HEK293 (cell line): ENCODE data around the gene MDFIC2.

ENCODE experiments used
- CTCF ChIA-PET: fragments of 350-600 bp; formaldehyde crosslinking; extraction: SDS; loops from one replicate; lab custom pipeline; 2021; ENCODE audit warnings: antibody characterized with exemption; lab: Yijun Ruan, JAX
- POLR2A ChIA-PET: fragments of 300-600 bp; formaldehyde crosslinking; extraction: SDS; loops from one replicate; lab custom pipeline; 2020; ENCODE audit warnings: antibody characterized with exemption, inconsistent platforms; lab: Yijun Ruan, JAX
- H3K27ac ChIP-seq: fragments of 200-500 bp; sonication (Bioruptor generic); 2 replicates; pipeline ENCODE4 v1.5.1; 2014; ENCODE audit warnings: low read depth, low read length, control low read depth, inconsistent platforms; ENCODE audit errors: extremely low read depth
- H3K36me3 ChIP-seq, 2 experiments: fragments of 200-500 bp in 1 of 2; sonication (Bioruptor generic) in 1 of 2; 1 replicate in 1 of 2; 2 replicates in 1 of 2; pipeline ENCODE4 v1.5.1; 2014 to 2017; ENCODE audit warnings: inconsistent platforms in 2 of 2, low read length in 2 of 2; ENCODE audit not compliant: control insufficient read depth in 2 of 2, insufficient read depth in 1 of 2
- H3K4me1 ChIP-seq: fragments of 200-500 bp; sonication (Bioruptor generic); 2 replicates; pipeline ENCODE4 v1.5.1; 2014; ENCODE audit warnings: mild to moderate bottlenecking, low read length, inconsistent platforms; ENCODE audit not compliant: control insufficient read depth, insufficient read depth
- H3K4me3 ChIP-seq: 2 replicates; pipeline ENCODE4 v1.5.1; 2011; ENCODE audit warnings: low read depth, mild to moderate bottlenecking, control low read depth, low read length, moderate library complexity
- H3K9me3 ChIP-seq: fragments of 200-500 bp; sonication (Bioruptor generic); 2 replicates; pipeline ENCODE4 v1.5.1; 2014; ENCODE audit warnings: low read depth, low read length, inconsistent platforms; ENCODE audit not compliant: control insufficient read depth, insufficient read depth
- FEZF1 ChIP-seq: fragments of 450-650 bp; formaldehyde crosslinking; IDR thresholded peaks from 2 replicates; pipeline ENCODE4 v1.5.1; 2016; ENCODE audit warnings: missing biosample characterization, missing genetic modification characterization
- HOXA7 ChIP-seq: sonication (generic); formaldehyde crosslinking; IDR thresholded peaks from 2 replicates; pipeline ENCODE4 v1.8.1; 2022; ENCODE audit warnings: missing genetic modification reagents, borderline replicate concordance
- HOXC10 ChIP-seq: sonication (generic); formaldehyde crosslinking; IDR thresholded peaks from 2 replicates; pipeline ENCODE4 v1.8.1; 2023; ENCODE audit warnings: mild to moderate bottlenecking, missing genetic modification reagents
- MYNN ChIP-seq: fragments of 450-650 bp; formaldehyde crosslinking; IDR thresholded peaks from 2 replicates; pipeline ENCODE4 v1.5.1; 2016; ENCODE audit warnings: missing biosample characterization, missing genetic modification characterization, borderline replicate concordance
- MZF1 ChIP-seq: fragments of 450-650 bp; formaldehyde crosslinking; IDR thresholded peaks from 2 replicates; pipeline ENCODE4 v1.5.1; 2017; ENCODE audit warnings: missing biosample characterization, missing genetic modification characterization, borderline replicate concordance
- PRDM4 ChIP-seq: fragments of 450-650 bp; formaldehyde crosslinking; IDR thresholded peaks from 2 replicates; pipeline ENCODE4 v1.5.1; 2017; ENCODE audit warnings: missing biosample characterization, missing genetic modification characterization
- REPIN1 ChIP-seq: fragments of 450-650 bp; formaldehyde crosslinking; IDR thresholded peaks from 2 replicates; pipeline ENCODE4 v1.5.1; 2017; ENCODE audit warnings: missing biosample characterization, missing genetic modification characterization, low read depth
- ZBTB20 ChIP-seq: fragments of 450-650 bp; formaldehyde crosslinking; IDR thresholded peaks from 2 replicates; pipeline ENCODE4 v1.5.1; 2016; ENCODE audit warnings: missing biosample characterization, missing genetic modification characterization
- ZNF10 ChIP-seq: fragments of 450-650 bp; formaldehyde crosslinking; IDR thresholded peaks from 2 replicates; pipeline ENCODE4 v1.5.1; 2017; ENCODE audit warnings: missing biosample characterization, missing genetic modification characterization
- ZNF140 ChIP-seq: fragments of 450-650 bp; formaldehyde crosslinking; IDR thresholded peaks from 2 replicates; pipeline ENCODE4 v1.5.1; 2016; ENCODE audit warnings: missing biosample characterization, missing genetic modification characterization
- ZNF146 ChIP-seq: fragments of 450-650 bp; formaldehyde crosslinking; IDR thresholded peaks from 2 replicates; pipeline ENCODE4 v1.5.1; 2016; ENCODE audit warnings: missing biosample characterization, missing genetic modification characterization
- ZNF169 ChIP-seq: fragments of 450-650 bp; formaldehyde crosslinking; IDR thresholded peaks from 2 replicates; pipeline ENCODE4 v1.5.1; 2016; ENCODE audit warnings: missing biosample characterization, missing genetic modification characterization
- ZNF211 ChIP-seq: fragments of 450-650 bp; formaldehyde crosslinking; IDR thresholded peaks from 2 replicates; pipeline ENCODE4 v1.5.1; 2016; ENCODE audit warnings: low read depth, missing biosample characterization, missing genetic modification characterization
- ZNF292 ChIP-seq: fragments of 450-650 bp; formaldehyde crosslinking; IDR thresholded peaks from 2 replicates; pipeline ENCODE4 v1.5.1; 2016; ENCODE audit warnings: low read depth, missing biosample characterization, missing genetic modification characterization, borderline replicate concordance
- ZNF37A ChIP-seq: fragments of 450-650 bp; IDR thresholded peaks from 2 replicates; pipeline ENCODE4 v1.5.1; 2018; ENCODE audit warnings: missing biosample characterization, missing genetic modification characterization
- ZNF416 ChIP-seq: fragments of 450-650 bp; formaldehyde crosslinking; IDR thresholded peaks from 2 replicates; pipeline ENCODE4 v1.5.1; 2016; ENCODE audit warnings: missing biosample characterization, missing genetic modification characterization
- ZNF423 ChIP-seq: fragments of 450-650 bp; formaldehyde crosslinking; IDR thresholded peaks from 2 replicates; pipeline ENCODE4 v1.5.1; 2016; ENCODE audit warnings: missing biosample characterization, missing genetic modification characterization
- ZNF449 ChIP-seq: fragments of 450-650 bp; formaldehyde crosslinking; IDR thresholded peaks from 2 replicates; pipeline ENCODE4 v1.5.1; 2017; ENCODE audit warnings: missing biosample characterization, mild to moderate bottlenecking, missing genetic modification characterization, moderate library complexity
- ZNF48 ChIP-seq: fragments of 450-650 bp; formaldehyde crosslinking; IDR thresholded peaks from 2 replicates; pipeline ENCODE4 v1.5.1; 2016; ENCODE audit warnings: missing biosample characterization, missing genetic modification characterization
- ZNF544 ChIP-seq: fragments of 450-650 bp; formaldehyde crosslinking; IDR thresholded peaks from 2 replicates; pipeline ENCODE4 v1.5.0; 2017; ENCODE audit warnings: missing biosample characterization, missing genetic modification characterization
- ZNF571 ChIP-seq: fragments of 450-650 bp; formaldehyde crosslinking; IDR thresholded peaks from 2 replicates; pipeline ENCODE4 v1.5.0; 2017; ENCODE audit warnings: missing biosample characterization, missing genetic modification characterization
- ZNF677 ChIP-seq: fragments of 450-650 bp; IDR thresholded peaks from 2 replicates; pipeline ENCODE4 v1.5.0; 2018; ENCODE audit warnings: missing biosample characterization, mild to moderate bottlenecking, missing genetic modification characterization, moderate library complexity
- ZNF707 ChIP-seq: fragments of 450-650 bp; formaldehyde crosslinking; IDR thresholded peaks from 2 replicates; pipeline ENCODE4 v1.5.1; 2016; ENCODE audit warnings: missing biosample characterization, missing genetic modification characterization
- ZNF747 ChIP-seq: fragments of 450-650 bp; formaldehyde crosslinking; IDR thresholded peaks from 2 replicates; pipeline ENCODE4 v1.5.1; 2016; ENCODE audit warnings: missing biosample characterization, missing genetic modification characterization
- ZNF776 ChIP-seq: fragments of 450-650 bp; formaldehyde crosslinking; IDR thresholded peaks from 2 replicates; pipeline ENCODE4 v1.5.0; 2017; ENCODE audit warnings: missing biosample characterization, missing genetic modification characterization, borderline replicate concordance
- ZNF777 ChIP-seq: fragments of 450-650 bp; formaldehyde crosslinking; IDR thresholded peaks from 2 replicates; pipeline ENCODE4 v1.5.1; 2017; ENCODE audit warnings: missing biosample characterization, missing genetic modification characterization, borderline replicate concordance
- ZNF785 ChIP-seq: fragments of 450-650 bp; formaldehyde crosslinking; IDR thresholded peaks from 2 replicates; pipeline ENCODE4 v1.5.1; 2016; ENCODE audit warnings: missing biosample characterization, missing genetic modification characterization
- ZNF830 ChIP-seq: fragments of 450-650 bp; IDR thresholded peaks from 2 replicates; pipeline ENCODE4 v1.5.0; 2018; ENCODE audit warnings: missing biosample characterization, missing genetic modification characterization, low read depth, mild to moderate bottlenecking, moderate library complexity
- ZSCAN18 ChIP-seq: fragments of 450-650 bp; formaldehyde crosslinking; IDR thresholded peaks from 2 replicates; pipeline ENCODE4 v1.5.1; 2016; ENCODE audit warnings: missing biosample characterization, missing genetic modification characterization
- ZXDB ChIP-seq: fragments of 450-650 bp; formaldehyde crosslinking; IDR thresholded peaks from 2 replicates; pipeline ENCODE4 v1.5.1; 2016; ENCODE audit warnings: missing biosample characterization, missing genetic modification characterization

MDFIC2 gene

GRCh38 chr3:70183781-70184504 lies 128.5 kb downstream of the MDFIC2 start:
- CTCF ChIA-PET, result no interaction called here
- Histone ChIP-seq H3K36me3 (no peaks in the 10 kb centered on the region), H3K4me3 (no peak overlapping the region), H3K27ac (no peak overlapping the region), H3K9me3 (no peaks in the 10 kb centered on the region)
- TF ChIP-seq ZSCAN18 (tag by site-specific recombination), result no peak
- TF ChIP-seq, all 188 proteins: peak for 0
- no peaks in the 10 kb centered on the region for H3K4me1 ChIP-seq
- POLR2A ChIA-PET, result no interaction called here

- POLR2A ChIA-PET, result no interaction called here
- TF ChIP-seq ZNF544 (tag by site-specific recombination) (no peak), ZNF830 (tag by site-specific recombination) (no peak), FEZF1 (tag by site-specific recombination) (no peak), ZNF10 (tag by site-specific recombination) (no peak), ZNF416 (no peak), ZBTB20 (tag by site-specific recombination) (no peak), ZNF571 (no peak), ZNF776 (tag by site-specific recombination) (no peak), ZNF292 (tag by site-specific recombination) (no peak), ZNF169 (tag by site-specific recombination) (no peak), ZNF140 (tag by site-specific recombination) (no peak), ZNF146 (tag by site-specific recombination) (no peak), ZXDB (tag by site-specific recombination) (no peak), ZNF37A (no peak), MZF1 (tag by site-specific recombination) (no peak), HOXA7 (CRISPR knock-in tag) (no peak), MYNN (tag by site-specific recombination) (no peak), PRDM4 (no peak)
- no peak overlapping the region for H3K27ac ChIP-seq
- CTCF ChIA-PET, result no interaction called here
- no peak overlapping the region for H3K4me3 ChIP-seq
- no peaks in the 10 kb centered on the region for H3K4me1 ChIP-seq
- no peaks in the 10 kb centered on the region for H3K36me3 ChIP-seq
- no peaks in the 10 kb centered on the region for H3K9me3 ChIP-seq
Observed at GRCh38 chr3:70182166-70182565, 130.3 kb downstream of the MDFIC2 start.

- Histone ChIP-seq H3K4me3 (no peak overlapping the region), H3K9me3 (no peaks in the 10 kb centered on the region), H3K4me1 (no peaks in the 10 kb centered on the region), H3K36me3 (no peaks in the 10 kb centered on the region), H3K27ac (no peak overlapping the region)
- ChIA-PET POLR2A (no interaction called here), CTCF (no interaction called here)
- TF ChIP-seq ZNF423 (tag by site-specific recombination) (no peak), ZNF146 (tag by site-specific recombination) (no peak), ZNF677 (tag by site-specific recombination) (no peak), ZNF707 (tag by site-specific recombination) (no peak), ZNF747 (no peak), ZNF48 (no peak), ZNF211 (no peak), ZNF785 (tag by site-specific recombination) (no peak), HOXC10 (CRISPR knock-in tag) (no peak), REPIN1 (no peak), ZNF449 (tag by site-specific recombination) (no peak), ZNF777 (tag by site-specific recombination) (no peak)
Observed at GRCh38 chr3:70180664-70181063, 131.8 kb downstream of the MDFIC2 start.
